WI38 (cell line): ENCODE measurements around the gene TMC8.

Experiments
- H3K4me3 ChIP-seq: 2 replicates; pipeline ENCODE4 v1.5.1; 2011; ENCODE audit warnings: low read depth, mild to moderate bottlenecking, control low read depth, low read length
- CTCF ChIP-seq: IDR thresholded peaks from 2 replicates; pipeline ENCODE4 v1.5.1; 2012; ENCODE audit warnings: low read depth, mild to moderate bottlenecking, control low read depth, low read length

TMC8 gene

GRCh38 chr17:78105101-78105500 lies 25.5 kb upstream of the TMC8 start:
- TF ChIP-seq CTCF, result no peak
- no peak overlapping the region for H3K4me3 ChIP-seq

GRCh38 chr17:78105551-78105950 lies 25.0 kb upstream of the TMC8 start:
- no peak overlapping the region for H3K4me3 ChIP-seq

GRCh38 chr17:78106211-78106610 lies 24.4 kb upstream of the TMC8 start:
- no peak overlapping the region for H3K4me3 ChIP-seq
- TF ChIP-seq CTCF, result no peak

More at GRCh38 chr17:78105551-78105950, 25.0 kb upstream of the TMC8 start:
- no peak for TF ChIP-seq CTCF

GRCh38 chr17:78107457-78107856 lies 23.1 kb upstream of the TMC8 start:
- no peak for TF ChIP-seq CTCF
- no peak overlapping the region for H3K4me3 ChIP-seq

- no peak for TF ChIP-seq CTCF
- no peak overlapping the region for H3K4me3 ChIP-seq
Measured at GRCh38 chr17:78107976-78108725, 22.4 kb upstream of the TMC8 start.

GRCh38 chr17:78108726-78109488 lies 21.7 kb upstream of the TMC8 start:
- H3K4me3 ChIP-seq, result no peak overlapping the region
- no peak for TF ChIP-seq CTCF

- TF ChIP-seq CTCF, result no peak
- H3K4me3 ChIP-seq, result no peak overlapping the region
Measured at GRCh38 chr17:78109489-78109761, 21.1 kb upstream of the TMC8 start.
